Measurements from ENCODE around the gene ATP2B3.

Gene ATP2B3

DNA sequence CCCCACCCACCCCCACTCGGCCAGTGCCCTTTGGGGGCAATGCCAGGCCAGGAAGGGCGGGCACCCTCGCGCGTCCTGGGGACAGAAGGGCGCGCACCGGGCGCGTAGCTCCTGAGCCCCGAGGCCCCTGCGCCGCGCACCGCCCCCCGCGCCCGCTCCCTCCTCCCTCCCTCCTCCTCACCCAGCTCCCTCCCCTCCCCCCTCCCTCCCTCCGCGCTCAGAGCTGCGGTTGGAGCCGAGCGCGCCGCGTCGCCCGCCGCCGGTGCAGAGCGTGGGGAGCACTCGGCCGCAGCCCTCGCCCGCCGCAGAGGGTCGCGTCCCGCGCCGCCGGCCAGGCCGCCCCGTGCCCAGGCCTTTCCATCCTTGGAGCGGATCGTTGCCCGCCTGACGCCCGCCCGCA is at the start of gene ATP2B3:
TSS of gene ATP2B3 (plus strand) at position 220 of the 400 bp plus-strand sequence. CDS start 18,606 bp downstream, outside the sequence.
- no peak for DNase-seq

DNA sequence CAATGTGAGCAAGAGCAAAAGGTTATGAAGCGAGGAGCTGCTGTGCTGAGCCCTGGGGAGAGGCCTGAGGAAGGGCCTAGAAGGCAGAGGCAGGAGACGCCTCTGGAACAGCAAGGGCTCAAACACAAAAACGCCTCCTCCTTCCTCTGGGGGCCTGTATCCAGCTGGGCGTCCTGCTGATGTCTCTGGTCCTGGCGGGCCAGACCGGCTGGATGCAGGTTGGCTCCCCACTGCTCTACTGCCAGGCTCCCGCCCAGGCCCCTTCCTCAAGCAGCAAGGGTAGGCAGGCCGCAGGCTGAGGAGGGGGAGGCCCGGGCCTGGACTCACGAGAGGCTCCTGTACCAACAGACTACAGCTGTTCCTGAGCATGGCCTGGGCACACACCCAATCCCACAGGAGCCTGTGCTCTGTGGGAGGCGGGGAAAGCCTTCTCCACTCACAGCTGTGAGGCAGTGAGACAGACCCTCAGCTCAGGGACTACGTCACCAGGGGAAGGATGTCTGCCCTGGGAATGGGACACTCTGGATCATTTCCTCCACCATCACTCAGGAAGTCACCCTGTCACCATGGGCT is 49.3 kb upstream of the ATP2B3 start:
- DNase-seq, result no peak

- DNase-seq, result no peak
These were observed 47.5 kb upstream of the ATP2B3 start for GRCh38 chrX:153469811-153470410.

- peak; percentile 86 for DNase-seq
These were observed 46.8 kb upstream of the ATP2B3 start, which contains the start of gene HAUS7 for GRCh38 chrX:153470411-153471363. TSS of gene HAUS7 (minus strand) at chrX:153470576. CDS start at chrX:153470557, 19 bp downstream.

DNA sequence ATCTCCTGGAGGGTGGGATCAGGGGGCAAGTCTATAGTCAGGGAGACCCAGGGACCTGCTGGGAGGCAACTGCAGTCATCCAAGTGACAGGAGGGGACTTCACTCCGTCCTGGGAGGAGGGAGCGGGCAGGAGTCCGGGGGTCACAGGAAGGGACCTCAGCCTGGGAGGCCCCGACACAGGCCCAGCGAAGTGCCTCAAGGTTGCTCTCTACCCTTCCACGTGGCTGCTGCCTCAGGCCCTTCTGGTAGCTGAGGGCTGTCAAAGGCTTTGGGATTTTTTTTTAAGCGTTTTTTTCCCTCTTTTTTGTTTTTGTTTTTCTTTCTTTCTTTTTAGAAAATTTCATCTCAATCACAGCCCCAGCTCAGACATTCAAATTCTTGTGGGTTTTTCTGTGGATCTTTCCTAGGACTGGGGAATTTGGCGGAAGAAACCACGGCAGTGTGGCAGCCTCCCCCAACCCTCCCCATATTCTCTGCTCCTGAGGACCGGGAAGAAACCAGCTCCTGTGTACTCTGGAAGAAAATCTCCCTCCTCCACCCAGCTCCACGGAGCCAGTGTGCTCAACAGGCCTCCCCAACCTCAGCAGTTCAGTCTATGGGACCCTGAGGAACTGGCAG is 45.7 kb upstream of the ATP2B3 start:
- DNase-seq, result no peak

- DNase-seq, result no peak
These were observed 44.3 kb upstream of the ATP2B3 start for GRCh38 chrX:153473126-153473525.

GRCh38 chrX:153474266-153474665 is 43.2 kb upstream of the ATP2B3 start:
- no peak for DNase-seq

DNA sequence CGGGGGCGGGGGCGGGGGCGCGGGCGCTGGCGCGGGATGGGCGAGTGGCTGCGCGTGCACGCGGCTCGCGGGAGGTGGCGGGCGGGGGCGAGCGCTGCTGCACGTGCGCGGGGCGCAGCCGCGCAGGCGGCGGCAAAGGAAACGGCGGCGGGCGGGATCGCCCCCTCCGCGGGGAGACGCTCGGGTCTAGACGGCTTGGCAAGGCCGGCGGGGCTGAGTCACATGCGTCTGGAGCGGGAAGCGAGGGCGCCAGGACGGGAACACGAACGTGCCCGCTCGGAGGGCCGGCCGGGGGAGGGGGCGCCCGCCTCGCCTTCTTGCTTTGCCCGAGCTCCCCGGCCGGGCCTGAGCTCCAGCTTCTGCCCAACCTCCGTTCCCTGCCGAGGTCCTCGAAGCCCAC is 42.7 kb upstream of the ATP2B3 start:
- peak; percentile 59 for DNase-seq

GRCh38 chrX:153475271-153475670 is 42.2 kb upstream of the ATP2B3 start:
- no peak for DNase-seq

DNA sequence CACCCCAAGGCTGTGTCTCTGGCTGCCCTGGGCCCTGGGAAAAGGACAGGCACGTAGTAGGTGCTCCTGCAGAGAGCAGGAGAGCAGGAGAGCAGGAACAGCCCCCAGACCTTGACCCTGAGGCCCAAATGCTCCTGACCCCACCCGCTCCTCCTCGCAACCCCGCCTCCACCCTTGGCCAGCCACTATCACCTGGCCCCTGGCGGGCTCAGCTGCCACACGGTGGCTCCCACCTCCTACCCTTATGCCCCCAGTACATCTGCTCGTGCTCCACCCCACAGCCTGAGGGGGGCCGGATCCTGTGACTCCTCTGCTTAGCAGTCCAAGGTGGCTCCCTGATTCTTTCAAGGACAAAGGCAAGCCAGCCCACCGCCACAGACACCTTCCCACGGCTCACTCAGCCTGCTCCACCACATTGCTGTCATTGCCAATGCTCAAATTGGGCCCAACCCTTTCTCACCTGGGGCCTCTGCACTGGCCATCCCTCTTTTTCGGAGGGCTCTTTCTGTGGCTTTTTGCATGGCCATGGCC is 41.6 kb upstream of the ATP2B3 start:
- DNase-seq, result no peak

DNA sequence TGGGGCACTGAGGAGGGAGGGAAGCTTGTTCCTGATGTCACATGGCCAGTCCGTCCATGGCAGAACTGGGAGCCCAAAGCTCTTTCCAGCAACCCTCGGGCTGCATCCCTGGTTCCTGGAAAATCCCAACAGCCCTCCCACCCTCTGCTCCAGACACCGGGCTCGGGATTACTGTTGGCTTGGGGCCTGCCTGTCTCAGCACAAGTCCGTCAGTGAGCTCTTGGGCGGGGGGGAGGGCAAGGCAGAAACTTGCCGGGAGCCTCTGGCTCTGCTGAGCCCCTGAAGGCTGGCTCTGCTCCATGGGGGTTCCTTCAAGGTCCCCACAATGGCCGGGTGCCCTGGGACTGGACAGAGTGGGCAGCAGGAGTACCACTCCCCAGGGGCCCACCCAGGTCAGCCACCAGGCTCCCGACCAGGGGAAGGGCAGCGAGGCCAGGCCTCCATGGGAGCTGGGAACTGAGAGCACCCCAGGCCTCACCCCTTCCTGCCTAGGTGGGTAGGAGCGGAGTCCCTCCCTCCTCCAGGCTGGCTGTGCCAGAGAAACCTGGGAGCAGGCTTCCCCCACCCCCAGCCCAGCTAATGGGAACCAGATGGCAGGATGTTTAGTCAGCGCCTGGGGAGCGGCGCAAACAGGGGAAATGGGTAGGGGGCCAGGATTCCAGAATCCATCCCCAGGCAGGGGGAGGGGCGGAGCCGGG is 40.6 kb upstream of the ATP2B3 start:
- no peak for DNase-seq

- no peak for DNase-seq
These were observed 40.0 kb upstream of the ATP2B3 start for GRCh38 chrX:153477364-153477857.

DNA sequence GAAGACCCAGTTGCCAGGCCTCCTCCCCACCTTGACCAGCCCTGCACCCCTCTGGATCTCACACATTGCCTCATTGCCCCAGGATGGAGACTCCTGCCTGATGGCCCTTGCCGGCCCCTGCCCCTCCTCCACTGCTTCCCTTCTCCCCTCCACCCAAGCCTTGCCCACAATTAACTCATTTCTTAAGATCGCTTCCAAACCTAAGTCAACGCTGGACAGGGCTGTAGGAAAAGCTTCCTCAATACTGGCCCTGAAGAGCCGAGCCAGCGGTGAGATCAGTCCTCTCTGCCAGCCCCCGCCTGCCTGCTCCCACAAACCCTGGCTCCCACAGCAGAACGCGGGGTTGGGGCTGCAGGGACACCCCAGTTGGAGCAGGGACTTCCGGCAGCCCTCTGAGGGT is 39.5 kb upstream of the ATP2B3 start:
- no peak for DNase-seq

DNA sequence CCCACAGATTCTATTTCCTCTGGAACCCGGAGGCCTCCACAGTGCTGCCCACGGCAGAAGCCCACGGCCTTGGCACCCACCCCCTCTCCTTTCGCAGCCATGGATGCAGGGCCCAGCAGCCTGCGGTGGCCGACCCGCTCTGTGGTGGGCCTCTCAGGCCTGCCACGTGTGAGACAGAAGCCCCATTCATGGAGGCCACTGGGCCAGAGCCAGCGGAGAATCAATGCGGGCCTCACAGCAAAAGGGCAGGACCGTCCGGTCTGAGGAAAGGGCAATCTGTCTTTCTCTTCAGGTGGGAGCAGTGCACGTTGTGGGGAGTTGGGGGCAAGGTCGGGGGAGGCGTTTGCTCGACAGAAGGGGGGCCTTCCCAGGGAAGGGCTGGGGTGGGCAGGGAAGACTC is 38.7 kb upstream of the ATP2B3 start:
- DNase-seq, result no peak

DNA sequence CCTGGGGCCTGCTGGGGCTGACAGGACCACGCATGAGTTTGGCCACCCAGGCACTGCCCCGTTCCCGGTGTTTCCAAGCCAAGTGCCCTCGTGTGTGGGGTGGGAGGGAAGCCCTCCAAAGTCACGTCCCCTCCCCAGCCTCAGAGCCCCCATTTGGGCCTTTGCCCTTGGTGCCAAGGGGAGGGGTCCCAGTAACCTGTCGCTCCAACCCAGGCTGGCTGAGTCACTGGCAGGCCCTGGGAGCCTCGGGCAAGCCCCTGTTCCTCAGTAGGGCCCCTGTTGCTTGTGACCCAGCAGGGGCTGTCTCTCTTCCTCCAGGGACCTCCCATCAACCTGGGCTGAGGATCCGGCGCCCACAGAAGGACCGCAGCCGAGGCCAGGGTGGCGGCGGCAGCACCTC is 36.4 kb upstream of the ATP2B3 start:
- no peak for DNase-seq

DNA sequence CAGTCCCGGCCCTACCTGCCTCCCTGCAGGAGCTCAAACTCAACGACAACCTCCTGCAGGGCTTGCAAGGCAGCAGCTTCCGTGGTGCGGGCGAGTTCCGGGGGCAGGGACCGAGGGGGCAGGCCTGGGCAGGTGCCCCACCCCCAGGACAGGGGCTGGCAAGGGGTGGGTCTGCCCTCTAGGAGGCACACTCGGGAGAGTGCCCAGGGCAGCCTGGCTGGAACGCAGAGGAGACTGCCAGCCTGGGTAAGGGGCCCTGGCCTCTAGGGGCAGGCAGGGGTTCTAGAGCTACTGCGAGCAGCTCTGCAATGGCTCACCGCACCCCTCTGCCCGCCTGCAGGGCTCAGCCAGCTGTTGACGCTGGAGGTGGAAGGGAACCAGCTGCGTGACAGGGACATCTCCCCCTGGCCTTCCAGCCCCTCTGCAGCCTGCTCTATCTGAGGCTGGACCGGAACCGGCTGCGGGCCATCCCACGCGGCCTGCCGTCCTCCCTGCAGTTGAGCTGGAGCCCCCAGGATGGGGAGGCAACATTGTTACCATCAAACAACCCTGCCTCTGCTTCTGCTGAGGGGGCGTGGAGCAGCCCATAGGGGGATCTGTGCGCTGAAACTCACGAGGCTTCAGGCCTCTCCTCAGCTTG is 34.9 kb upstream of the ATP2B3 start:
- no peak for DNase-seq

DNA sequence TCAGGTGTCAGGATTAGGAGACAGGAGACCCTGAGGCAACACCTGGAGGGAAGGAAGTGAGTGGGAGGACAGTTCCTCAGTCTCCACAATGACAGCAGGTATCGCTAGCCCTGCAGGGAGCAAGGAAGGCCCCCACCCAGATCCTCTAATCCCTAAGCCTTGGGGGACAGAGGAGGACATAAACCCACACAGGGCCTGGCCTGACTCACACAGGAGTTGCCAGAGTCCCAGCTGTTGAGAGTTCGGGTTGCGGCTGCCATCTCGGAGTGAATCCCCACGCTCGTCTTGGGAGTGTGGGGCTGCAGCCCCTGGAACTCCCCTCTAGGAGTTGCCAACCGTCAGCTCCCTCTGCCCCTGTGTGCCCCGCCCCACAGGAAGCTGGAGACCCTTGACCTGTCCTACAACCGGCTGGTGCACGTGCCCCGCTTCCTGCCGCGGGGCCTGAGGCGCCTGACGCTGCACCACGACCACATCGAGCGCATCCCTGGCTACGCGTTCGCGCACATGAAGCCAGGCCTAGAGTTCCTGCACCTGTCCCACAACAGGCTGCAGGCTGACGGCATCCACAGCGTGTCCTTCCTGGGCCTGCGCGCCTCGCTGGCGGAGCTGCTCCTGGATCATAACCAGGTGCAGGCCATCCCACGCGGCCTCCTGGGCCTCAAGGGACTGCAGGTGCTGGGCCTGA is 31.9 kb upstream of the ATP2B3 start:
- no peak for DNase-seq

- DNase-seq, result no peak
These were observed 31.3 kb upstream of the ATP2B3 start for GRCh38 chrX:153486171-153486570.

- DNase-seq, result no peak
These were observed 29.8 kb upstream of the ATP2B3 start for GRCh38 chrX:153487590-153488071.

DNA sequence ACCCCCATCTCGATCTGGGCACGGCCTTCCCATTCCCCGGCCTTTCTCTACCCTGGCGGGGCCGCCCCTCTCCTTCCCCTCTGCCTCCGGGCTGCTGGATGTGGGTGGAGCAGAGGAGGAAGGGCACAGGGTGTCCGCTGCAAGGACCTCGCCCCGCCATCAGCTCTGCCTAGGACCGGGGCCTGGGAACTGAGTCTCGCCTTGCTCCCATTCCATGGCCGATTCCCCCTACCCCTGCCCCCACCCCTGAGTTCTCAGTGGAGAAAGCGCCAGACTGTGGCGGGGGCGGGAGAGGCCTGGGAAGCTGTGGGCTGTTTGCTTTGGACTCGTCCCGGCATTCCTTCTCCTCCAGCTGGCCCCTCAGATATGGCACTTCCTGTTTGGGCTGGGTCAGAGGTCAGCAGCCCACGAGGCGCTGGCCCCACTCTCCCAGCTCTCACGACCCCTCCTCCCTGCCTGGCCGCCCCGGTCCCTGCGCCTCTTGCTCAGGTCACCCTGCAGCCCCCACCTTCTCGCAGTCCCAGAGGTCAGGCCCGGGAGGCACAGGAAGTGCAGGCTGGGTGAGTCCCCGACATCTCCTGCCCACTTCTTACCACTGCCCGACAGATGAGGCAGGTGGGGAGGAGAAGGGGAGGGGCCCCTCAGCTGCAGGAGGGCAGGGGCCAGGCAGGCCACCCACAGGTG is 29.1 kb upstream of the ATP2B3 start:
- DNase-seq, result no peak
